ENCODE results near the gene UNK.

The UNK gene, protein sequence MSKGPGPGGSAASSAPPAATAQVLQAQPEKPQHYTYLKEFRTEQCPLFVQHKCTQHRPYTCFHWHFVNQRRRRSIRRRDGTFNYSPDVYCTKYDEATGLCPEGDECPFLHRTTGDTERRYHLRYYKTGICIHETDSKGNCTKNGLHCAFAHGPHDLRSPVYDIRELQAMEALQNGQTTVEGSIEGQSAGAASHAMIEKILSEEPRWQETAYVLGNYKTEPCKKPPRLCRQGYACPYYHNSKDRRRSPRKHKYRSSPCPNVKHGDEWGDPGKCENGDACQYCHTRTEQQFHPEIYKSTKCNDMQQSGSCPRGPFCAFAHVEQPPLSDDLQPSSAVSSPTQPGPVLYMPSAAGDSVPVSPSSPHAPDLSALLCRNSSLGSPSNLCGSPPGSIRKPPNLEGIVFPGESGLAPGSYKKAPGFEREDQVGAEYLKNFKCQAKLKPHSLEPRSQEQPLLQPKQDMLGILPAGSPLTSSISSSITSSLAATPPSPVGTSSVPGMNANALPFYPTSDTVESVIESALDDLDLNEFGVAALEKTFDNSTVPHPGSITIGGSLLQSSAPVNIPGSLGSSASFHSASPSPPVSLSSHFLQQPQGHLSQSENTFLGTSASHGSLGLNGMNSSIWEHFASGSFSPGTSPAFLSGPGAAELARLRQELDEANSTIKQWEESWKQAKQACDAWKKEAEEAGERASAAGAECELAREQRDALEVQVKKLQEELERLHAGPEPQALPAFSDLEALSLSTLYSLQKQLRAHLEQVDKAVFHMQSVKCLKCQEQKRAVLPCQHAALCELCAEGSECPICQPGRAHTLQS

DNA sequence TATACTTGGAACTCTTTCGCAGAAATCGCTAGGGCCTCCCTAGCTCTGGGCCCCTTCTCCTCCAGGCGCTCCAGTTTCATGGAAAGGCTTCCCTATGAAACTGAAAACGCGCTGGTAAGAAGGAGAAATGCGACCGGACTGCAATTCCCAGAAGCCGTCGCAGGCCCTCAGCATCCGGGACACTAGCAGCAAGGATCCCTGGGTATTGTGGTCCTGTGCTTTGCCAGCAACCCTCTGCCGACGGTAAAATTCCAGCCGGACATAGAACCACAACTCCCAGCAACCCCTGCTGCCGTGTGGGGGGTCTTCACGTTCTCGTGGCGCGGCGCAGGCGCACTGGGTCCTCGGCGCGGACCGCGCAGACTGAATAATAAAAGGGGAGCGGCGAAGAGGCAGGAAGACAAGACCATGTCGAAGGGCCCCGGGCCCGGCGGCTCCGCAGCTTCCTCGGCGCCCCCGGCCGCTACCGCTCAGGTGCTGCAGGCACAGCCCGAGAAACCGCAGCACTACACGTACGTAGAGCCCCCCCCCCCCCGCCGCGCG is at the start of gene UNK:
UNK (plus strand) TSS at position 334 of the 543 bp plus-strand sequence; CDS start at position 409, 75 bp downstream.
- Mint-ChIP-seq H3K4me3 (peak within 1 kb of the TSS; percentile 86), H3K27ac (peak within 1 kb of the TSS; percentile 100), H3K9me3 (no peaks in the 10 kb centered on the region), H3K4me1 (peaks cover 59% of the 10 kb centered on the region), H3K36me3 (peaks cover 5% of the 10 kb centered on the region), H3K27me3 (peaks cover 2% of the 10 kb centered on the region)
- CTCF ChIA-PET: interaction anchor here (0.6 kb wide), 1 partner anchor 20 kb away, joined by 3 read pairs; the partner anchor contains the start of gene GALK1
- DNase-seq: peak; percentile 98

DNA sequence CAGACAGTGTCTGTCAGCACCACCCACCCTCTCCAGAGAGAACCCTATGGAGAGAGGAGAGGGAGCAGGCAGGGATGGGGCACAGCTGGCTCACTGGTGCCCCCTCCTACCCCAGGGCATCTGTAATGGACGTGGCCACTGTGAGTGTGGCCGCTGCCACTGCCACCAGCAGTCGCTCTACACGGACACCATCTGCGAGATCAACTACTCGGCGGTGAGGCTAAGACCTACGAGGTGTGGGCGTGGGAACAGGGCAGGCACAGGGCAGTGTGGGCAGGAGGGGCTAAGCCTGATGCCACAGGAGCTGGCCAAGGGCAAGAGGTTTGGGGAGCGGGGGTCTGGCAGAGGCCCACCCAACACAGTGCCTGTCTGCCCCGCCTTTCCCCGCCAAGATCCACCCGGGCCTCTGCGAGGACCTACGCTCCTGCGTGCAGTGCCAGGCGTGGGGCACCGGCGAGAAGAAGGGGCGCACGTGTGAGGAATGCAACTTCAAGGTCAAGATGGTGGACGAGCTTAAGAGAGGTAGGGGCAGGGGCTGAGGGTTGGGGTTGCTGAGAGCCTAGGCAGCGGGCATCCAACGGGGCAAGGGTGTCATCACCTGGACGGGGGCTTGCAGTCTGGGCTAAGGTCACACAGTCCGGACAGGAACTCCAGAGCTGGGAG is 48.3 kb upstream of the UNK start:
- H3K9me3 Mint-ChIP-seq: no peaks in the 10 kb centered on the region
- CTCF ChIA-PET: interaction anchor here (1.5 to 1.7 kb wide), 2 partner anchors 14 to 104 kb away, joined by 3 to 4 read pairs; partner anchors contain the start of gene SMIM5
- H3K4me3 Mint-ChIP-seq: no peak overlapping the region
- peaks cover 6% of the 10 kb centered on the region for H3K27me3 Mint-ChIP-seq
- no peaks in the 10 kb centered on the region for H3K36me3 Mint-ChIP-seq
- DNase-seq: no peak
- H3K4me1 Mint-ChIP-seq: peaks cover 9% of the 10 kb centered on the region
- H3K27ac Mint-ChIP-seq: no peak overlapping the region

DNA sequence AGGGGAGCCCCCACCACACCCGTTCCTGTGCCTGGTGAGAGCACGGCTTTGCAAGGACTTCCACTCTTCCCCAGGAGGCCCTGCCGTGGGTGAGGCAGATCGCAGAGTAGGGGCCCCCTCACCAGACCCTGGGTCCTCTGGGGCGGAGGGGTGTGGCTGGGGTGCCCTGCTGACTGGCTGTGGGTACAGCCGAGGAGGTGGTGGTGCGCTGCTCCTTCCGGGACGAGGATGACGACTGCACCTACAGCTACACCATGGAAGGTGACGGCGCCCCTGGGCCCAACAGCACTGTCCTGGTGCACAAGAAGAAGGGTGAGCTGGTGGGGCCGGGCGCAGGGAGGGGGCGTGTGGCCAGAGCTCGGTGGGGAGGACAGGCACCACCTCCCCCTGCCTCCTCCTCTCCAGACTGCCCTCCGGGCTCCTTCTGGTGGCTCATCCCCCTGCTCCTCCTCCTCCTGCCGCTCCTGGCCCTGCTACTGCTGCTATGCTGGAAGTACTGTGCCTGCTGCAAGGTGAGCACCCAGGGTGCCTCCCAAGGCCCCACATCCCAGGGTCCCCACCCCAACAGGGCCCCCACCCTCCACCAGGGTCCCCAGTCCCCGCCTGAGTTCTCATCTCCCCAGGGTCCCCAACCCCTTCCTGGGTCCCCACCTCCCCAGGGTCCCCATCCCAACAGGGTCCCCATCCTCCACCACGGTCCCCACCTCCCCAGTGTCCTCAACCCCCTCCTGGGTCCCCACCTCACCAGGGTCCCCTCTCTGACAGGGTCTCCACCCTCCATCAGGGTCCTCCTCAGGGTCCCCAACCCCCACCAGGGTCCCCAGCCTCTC is 47.3 kb upstream of the UNK start:
- Mint-ChIP-seq H3K4me1 (peaks cover 9% of the 10 kb centered on the region), H3K27me3 (peaks cover 6% of the 10 kb centered on the region), H3K27ac (no peak overlapping the region), H3K36me3 (no peaks in the 10 kb centered on the region), H3K4me3 (no peak overlapping the region), H3K9me3 (no peaks in the 10 kb centered on the region)
- CTCF ChIA-PET: interaction anchor here (0.6 to 2.8 kb wide), 6 partner anchors 12 to 310 kb away, joined by 3 to 40 read pairs (median 10); partner anchors contain the start of gene SMIM5
- no peak for DNase-seq

DNA sequence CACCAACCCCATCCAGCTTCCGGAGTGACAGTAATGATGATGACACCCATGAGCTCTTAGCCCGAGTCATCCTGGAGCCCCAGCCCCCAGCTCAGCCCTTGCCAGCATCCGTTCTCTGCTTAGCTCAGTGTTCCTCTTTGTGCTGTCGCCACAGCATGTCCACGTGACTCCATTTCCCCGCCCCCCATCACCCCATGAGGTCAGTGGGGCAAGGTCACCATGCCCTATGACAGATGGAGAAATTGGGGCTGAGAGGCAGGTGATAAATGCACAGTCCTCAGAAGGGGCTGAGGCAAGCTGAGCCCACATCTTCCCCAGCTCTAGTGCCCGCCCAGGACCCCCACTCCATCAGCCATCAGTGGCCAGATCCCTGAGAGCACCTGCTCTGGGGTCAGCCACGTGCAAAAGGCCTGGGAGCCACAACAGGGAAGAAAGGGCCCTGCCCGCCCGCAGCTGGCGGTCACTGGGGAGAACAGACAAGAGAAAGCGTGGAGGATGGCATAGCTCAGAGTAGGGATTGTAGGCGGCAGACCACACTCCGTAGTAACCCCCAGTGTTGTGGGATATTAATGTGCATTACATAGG is 46.3 kb upstream of the UNK start:
- CTCF ChIA-PET: interaction anchor here (0.6 to 2.8 kb wide), 6 partner anchors 11 to 309 kb away, joined by 3 to 40 read pairs (median 10); partner anchors contain the start of gene SMIM5
- H3K27me3 Mint-ChIP-seq: peaks cover 6% of the 10 kb centered on the region
- no peaks in the 10 kb centered on the region for H3K36me3 Mint-ChIP-seq
- DNase-seq: peak; percentile 48
- H3K4me1 Mint-ChIP-seq: peaks cover 9% of the 10 kb centered on the region
- H3K9me3 Mint-ChIP-seq: no peaks in the 10 kb centered on the region
- no peak overlapping the region for H3K4me3 Mint-ChIP-seq
- peak overlapping the region; percentile 39 for H3K27ac Mint-ChIP-seq

DNA sequence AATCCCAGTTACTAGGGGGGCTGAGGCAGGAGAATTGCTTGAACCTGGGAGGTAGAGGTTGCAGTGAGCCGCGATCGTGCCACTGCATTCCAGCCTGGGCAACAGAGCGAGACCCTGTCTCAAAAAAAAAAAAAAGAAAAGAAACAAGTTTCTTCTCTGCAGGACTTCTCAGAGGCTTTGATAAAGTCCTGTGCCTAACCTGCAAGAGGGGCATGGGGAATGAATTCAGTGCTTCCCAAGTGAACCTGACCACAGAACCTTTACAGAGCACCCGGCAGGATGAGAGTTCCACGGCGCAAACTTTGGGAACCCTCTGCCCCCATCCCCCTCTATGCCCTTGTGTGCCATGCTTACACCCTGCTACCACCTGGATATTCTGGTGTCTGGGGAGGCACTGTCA is 45.4 kb upstream of the UNK start:
- Mint-ChIP-seq H3K4me1 (peaks cover 9% of the 10 kb centered on the region), H3K9me3 (no peaks in the 10 kb centered on the region), H3K27me3 (peaks cover 6% of the 10 kb centered on the region), H3K36me3 (no peaks in the 10 kb centered on the region), H3K27ac (no peak overlapping the region), H3K4me3 (no peak overlapping the region)
- DNase-seq: no peak
- CTCF ChIA-PET: interaction anchor here (1.5 to 2.8 kb wide), 4 partner anchors 10 to 106 kb away, joined by 9 to 40 read pairs (median 12); partner anchors contain the start of gene SMIM5

DNA sequence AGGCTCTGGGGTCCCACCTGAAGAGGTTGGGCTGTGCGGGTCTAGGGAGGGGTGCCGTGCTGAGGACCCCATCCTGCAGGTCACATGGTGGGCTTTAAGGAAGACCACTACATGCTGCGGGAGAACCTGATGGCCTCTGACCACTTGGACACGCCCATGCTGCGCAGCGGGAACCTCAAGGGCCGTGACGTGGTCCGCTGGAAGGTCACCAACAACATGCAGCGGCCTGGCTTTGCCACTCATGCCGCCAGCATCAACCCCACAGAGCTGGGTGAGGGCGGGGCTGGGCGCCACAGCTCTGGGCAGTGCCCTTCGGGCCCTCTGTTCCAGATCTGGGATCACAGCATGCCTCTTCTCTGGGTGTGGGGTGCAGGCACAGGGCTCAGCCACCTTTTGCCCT is 44.8 kb upstream of the UNK start:
- CTCF ChIA-PET: interaction anchor here (2.8 kb wide), 1 partner anchor 9 kb away, joined by 40 read pairs; no protein-coding TSS in a partner anchor

DNA sequence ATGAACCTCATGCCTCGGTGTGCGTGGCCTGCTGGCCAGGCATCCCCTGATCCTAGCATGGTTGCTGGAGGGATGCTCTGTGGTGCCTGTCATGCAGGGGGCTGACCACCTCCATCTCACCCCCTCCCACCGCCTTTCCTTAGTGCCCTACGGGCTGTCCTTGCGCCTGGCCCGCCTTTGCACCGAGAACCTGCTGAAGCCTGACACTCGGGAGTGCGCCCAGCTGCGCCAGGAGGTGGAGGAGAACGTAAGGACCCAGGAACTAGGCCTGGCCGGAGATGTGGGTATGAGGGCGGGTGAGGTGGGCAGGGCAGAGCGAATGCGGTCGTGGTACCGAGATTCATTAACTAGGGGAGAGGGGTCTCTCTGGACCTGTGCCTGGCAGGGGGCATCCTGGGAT is 44.4 kb upstream of the UNK start:
- Mint-ChIP-seq H3K27ac (no peak overlapping the region), H3K27me3 (peaks cover 6% of the 10 kb centered on the region), H3K4me1 (peaks cover 6% of the 10 kb centered on the region), H3K36me3 (no peaks in the 10 kb centered on the region), H3K9me3 (no peaks in the 10 kb centered on the region), H3K4me3 (no peak overlapping the region)
- CTCF ChIA-PET: interaction anchor here (2.8 kb wide), 1 partner anchor 9 kb away, joined by 40 read pairs; no protein-coding TSS in a partner anchor
- DNase-seq: no peak

More for the DNA sequence above, 44.8 kb upstream of the UNK start:
- peaks cover 6% of the 10 kb centered on the region for H3K27me3 Mint-ChIP-seq
- no peaks in the 10 kb centered on the region for H3K9me3 Mint-ChIP-seq
- no peaks in the 10 kb centered on the region for H3K36me3 Mint-ChIP-seq
- peaks cover 6% of the 10 kb centered on the region for H3K4me1 Mint-ChIP-seq
- H3K27ac Mint-ChIP-seq: no peak overlapping the region
- H3K4me3 Mint-ChIP-seq: no peak overlapping the region
- no peak for DNase-seq

DNA sequence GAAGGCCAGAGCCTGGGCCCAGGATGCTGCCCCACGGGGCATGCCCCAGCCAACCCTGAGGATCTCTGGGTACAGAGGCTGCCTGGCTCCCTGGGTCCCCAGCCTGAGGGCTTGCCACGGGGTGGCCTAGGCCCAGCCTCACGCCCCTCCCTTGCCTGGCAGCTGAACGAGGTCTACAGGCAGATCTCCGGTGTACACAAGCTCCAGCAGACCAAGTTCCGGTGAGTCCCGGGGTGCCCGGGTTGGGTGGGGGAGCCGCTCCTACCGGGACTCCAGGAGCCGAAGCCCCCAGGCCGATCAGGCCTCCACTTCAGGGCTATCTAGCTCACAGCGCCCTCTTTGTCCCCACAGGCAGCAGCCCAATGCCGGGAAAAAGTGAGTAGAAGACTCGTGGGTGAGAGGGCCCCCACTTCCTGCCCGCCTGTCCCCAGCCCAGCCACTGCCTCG is 44.0 kb upstream of the UNK start:
- CTCF ChIA-PET: no interaction called here
- H3K4me3 Mint-ChIP-seq: no peak overlapping the region
- H3K27me3 Mint-ChIP-seq: peaks cover 6% of the 10 kb centered on the region

DNA sequence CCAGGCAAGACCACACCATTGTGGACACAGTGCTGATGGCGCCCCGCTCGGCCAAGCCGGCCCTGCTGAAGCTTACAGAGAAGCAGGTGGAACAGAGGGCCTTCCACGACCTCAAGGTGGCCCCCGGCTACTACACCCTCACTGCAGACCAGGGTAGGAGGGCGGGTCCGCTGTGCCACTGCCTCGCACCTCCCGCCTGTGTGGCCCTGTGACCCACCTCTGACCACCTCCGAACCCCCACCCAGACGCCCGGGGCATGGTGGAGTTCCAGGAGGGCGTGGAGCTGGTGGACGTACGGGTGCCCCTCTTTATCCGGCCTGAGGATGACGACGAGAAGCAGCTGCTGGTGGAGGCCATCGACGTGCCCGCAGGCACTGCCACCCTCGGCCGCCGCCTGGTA is 42.3 kb upstream of the UNK start:
- Mint-ChIP-seq H3K36me3 (no peaks in the 10 kb centered on the region), H3K9me3 (no peaks in the 10 kb centered on the region), H3K4me1 (peaks cover 6% of the 10 kb centered on the region), H3K27me3 (no peaks in the 10 kb centered on the region), H3K27ac (no peak overlapping the region), H3K4me3 (no peak overlapping the region)
- CTCF ChIA-PET: interaction anchor here (0.6 kb wide), 2 partner anchors 108 to 123 kb away, joined by 3 read pairs; no protein-coding TSS in a partner anchor
- no peak for DNase-seq

More for the DNA sequence above, 44.0 kb upstream of the UNK start:
- no peak for DNase-seq
- Mint-ChIP-seq H3K27ac (no peak overlapping the region), H3K9me3 (no peaks in the 10 kb centered on the region), H3K36me3 (no peaks in the 10 kb centered on the region), H3K4me1 (peaks cover 6% of the 10 kb centered on the region)

DNA sequence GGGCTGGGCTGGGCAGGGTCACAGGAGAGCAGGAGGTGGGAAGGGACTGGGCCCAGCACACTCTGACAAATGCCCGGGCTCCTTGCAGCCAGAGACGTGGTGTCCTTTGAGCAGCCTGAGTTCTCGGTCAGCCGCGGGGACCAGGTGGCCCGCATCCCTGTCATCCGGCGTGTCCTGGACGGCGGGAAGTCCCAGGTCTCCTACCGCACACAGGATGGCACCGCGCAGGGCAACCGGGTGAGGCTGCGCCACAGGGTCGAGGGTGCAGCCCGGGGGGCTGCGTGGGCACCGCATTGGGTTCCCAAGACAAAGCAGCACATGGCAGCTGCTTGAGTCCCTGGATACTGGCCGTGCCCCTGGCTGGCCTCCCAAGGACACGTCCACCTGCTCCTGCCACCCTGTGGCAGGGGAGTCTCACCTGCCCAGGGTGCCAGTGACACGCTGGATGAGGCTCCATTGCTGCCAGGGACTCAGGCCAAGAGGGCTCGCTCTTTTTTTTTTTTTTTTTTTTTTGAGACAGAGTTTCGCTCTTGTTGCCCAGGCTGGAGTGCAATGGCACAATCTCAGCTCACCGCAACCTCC is 40.9 kb upstream of the UNK start:
- no peak overlapping the region for H3K27ac Mint-ChIP-seq
- peaks cover 3% of the 10 kb centered on the region for H3K4me1 Mint-ChIP-seq
- no peaks in the 10 kb centered on the region for H3K36me3 Mint-ChIP-seq
- CTCF ChIA-PET: interaction anchor here (0.6 to 11.5 kb wide), 3 partner anchors 19 to 70 kb away, joined by 3 to 209 read pairs (median 3); no protein-coding TSS in a partner anchor
- no peak for DNase-seq
- peaks cover 4% of the 10 kb centered on the region for H3K27me3 Mint-ChIP-seq
- H3K9me3 Mint-ChIP-seq: no peaks in the 10 kb centered on the region
- H3K4me3 Mint-ChIP-seq: no peak overlapping the region

DNA sequence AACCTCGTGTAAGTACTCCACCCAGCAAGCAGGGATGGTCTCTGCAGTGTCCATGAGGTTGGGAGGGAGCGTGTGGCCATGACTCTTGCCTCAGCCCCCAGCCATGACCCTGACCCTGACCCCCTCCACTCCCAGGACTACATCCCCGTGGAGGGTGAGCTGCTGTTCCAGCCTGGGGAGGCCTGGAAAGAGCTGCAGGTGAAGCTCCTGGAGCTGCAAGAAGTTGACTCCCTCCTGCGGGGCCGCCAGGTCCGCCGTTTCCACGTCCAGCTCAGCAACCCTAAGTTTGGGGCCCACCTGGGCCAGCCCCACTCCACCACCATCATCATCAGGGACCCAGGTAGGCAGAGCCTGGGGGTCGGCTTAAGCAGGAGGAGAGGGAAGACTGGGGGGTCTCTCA is 35.9 kb upstream of the UNK start:
- no peak for DNase-seq
- H3K4me1 Mint-ChIP-seq: peaks cover 13% of the 10 kb centered on the region
- no peaks in the 10 kb centered on the region for H3K9me3 Mint-ChIP-seq
- CTCF ChIA-PET: interaction anchor here (0.6 to 11.5 kb wide), 28 partner anchors 10 to 426 kb away, joined by 3 to 380 read pairs (median 6); partner anchors contain the start of genes GALK1 and SMIM5
- no peak overlapping the region for H3K4me3 Mint-ChIP-seq
- no peak overlapping the region for H3K27ac Mint-ChIP-seq
- no peaks in the 10 kb centered on the region for H3K36me3 Mint-ChIP-seq
- H3K27me3 Mint-ChIP-seq: peaks cover 31% of the 10 kb centered on the region
